PFSK-1 (cell line): Measurements from ENCODE around the gene TTC27.

Experiments
- POLR2AphosphoS5 ChIP-seq: IDR thresholded peaks from 2 replicates; pipeline ENCODE4 v1.6.1; 2012; ENCODE audit warnings: low read depth, mild to moderate bottlenecking, control low read depth, low read length, moderate library complexity
- SIN3A ChIP-seq: IDR thresholded peaks from 2 replicates; pipeline ENCODE4 v1.6.1; 2012; ENCODE audit warnings: mild to moderate bottlenecking, low read length, moderate library complexity, borderline replicate concordance; ENCODE audit not compliant: insufficient read depth
- TAF1 ChIP-seq: IDR thresholded peaks from 2 replicates; pipeline ENCODE4 v1.6.1; 2012; ENCODE audit warnings: low read length, control low read depth, borderline replicate concordance; ENCODE audit not compliant: insufficient read depth

- TF ChIP-seq POLR2AphosphoS5 (no peak), TAF1 (no peak), SIN3A (no peak)
Observed at GRCh38 chr2:32804205-32804604, 176.4 kb downstream of the TTC27 start.
